Hepatocyte (in vitro differentiated cells): Measurements from ENCODE around the gene SHROOM3. TPM values are rescaled to one million over a fixed set of nuclear protein-coding genes. Genes with fewer than 3 reads are reported as not detected.
A peak's percentile ranks its signal among the peaks of the same experiment; 100 is the strongest.

Source experiments
- DNase-seq: peaks from one replicate; pipeline ENCODE4 v3.0.0-alpha.2; 2016; ENCODE audit warnings: low spot score
- H2AFZ ChIP-seq: fragments of 200-600 bp; sonication (generic); 2 replicates; pipeline ENCODE4 v1.6.0; 2016; ENCODE audit warnings: antibody characterized with exemption, mild to moderate bottlenecking
- H3K27ac ChIP-seq: fragments of 200-600 bp; sonication (generic); 2 replicates; pipeline ENCODE4 v1.5.1; 2016; ENCODE audit warnings: mild to moderate bottlenecking
- H3K27me3 ChIP-seq: fragments of 200-600 bp; sonication (generic); 2 replicates; pipeline ENCODE4 v1.6.1; 2016
- H3K36me3 ChIP-seq: fragments of 200-600 bp; sonication (generic); replicated peaks from 2 replicates; pipeline ENCODE4 v1.5.1; 2016; ENCODE audit warnings: low read depth; ENCODE audit not compliant: insufficient read depth
- H3K4me1 ChIP-seq: fragments of 200-600 bp; sonication (generic); 2 replicates; pipeline ENCODE4 v1.5.1; 2016; ENCODE audit warnings: mild to moderate bottlenecking, moderate library complexity; ENCODE audit not compliant: insufficient read depth
- H3K4me2 ChIP-seq: fragments of 200-600 bp; sonication (generic); 2 replicates; pipeline ENCODE4 v1.6.0; 2016
- H3K4me3 ChIP-seq: fragments of 200-600 bp; sonication (generic); 2 replicates; pipeline ENCODE4 v1.5.1; 2016; ENCODE audit warnings: mild to moderate bottlenecking
- H3K79me2 ChIP-seq: fragments of 200-600 bp; sonication (generic); 2 replicates; pipeline ENCODE4 v1.6.0; 2017; ENCODE audit warnings: mild to moderate bottlenecking
- H3K9me2 ChIP-seq: fragments of 200-600 bp; sonication (generic); replicated peaks from 2 replicates; pipeline ENCODE4 v1.6.0; 2017; ENCODE audit warnings: mild to moderate bottlenecking; ENCODE audit not compliant: insufficient read depth
- H3K9me3 ChIP-seq: fragments of 200-600 bp; sonication (generic); 2 replicates; pipeline ENCODE4 v1.5.1; 2016; ENCODE audit warnings: low read depth, mild to moderate bottlenecking
- H4K20me1 ChIP-seq: fragments of 200-600 bp; sonication (generic); 2 replicates; pipeline ENCODE4 v1.6.0; 2016; ENCODE audit warnings: mild to moderate bottlenecking; ENCODE audit not compliant: insufficient read depth, poor library complexity, severe bottlenecking
- EZH2 ChIP-seq: fragments of 200-600 bp; sonication (generic); IDR thresholded peaks from 2 replicates; pipeline ENCODE4 v1.6.1; 2016; ENCODE audit warnings: antibody characterized with exemption, mild to moderate bottlenecking, borderline replicate concordance
- EZH2phosphoT487 ChIP-seq: fragments of 200-600 bp; sonication (generic); IDR thresholded peaks from one replicate; pipeline ENCODE4 v1.6.1; 2018; ENCODE audit warnings: antibody characterized with exemption, mild to moderate bottlenecking, low read depth, moderate library complexity; ENCODE audit not compliant: unreplicated experiment, severe bottlenecking
- WGBS: methylation state at CpG from one replicate; pipeline ENCODE4 v1.1.6; 2016; ENCODE audit warnings: low lambda C conversion rate; ENCODE audit errors: missing lambda C conversion rate; 5-methylcytosine and 5-hydroxymethylcytosine counted together
- polyA plus RNA-seq: library from polyadenylated mRNA; unstranded; fragments of >200 nt; fragmentation: Nextera tagmentation; extraction: Ambion mirVana; gene quantifications from 2 replicates; pipeline ENCODE4 v1.2.1, GENCODE V29; 2016
- total RNA-seq: library from RNA; depleted of rRNA; stranded (reverse); fragments of >200 nt; gene quantifications from 2 replicates; pipeline ENCODE4 v1.2.3, GENCODE V29; 2014
- TF ChIP-seq, protein P1 (sequence below): fragments of 200-600 bp; sonication (generic); IDR thresholded peaks from 2 replicates; pipeline ENCODE4 v1.5.1; 2016; ENCODE audit warnings: antibody characterized with exemption, mild to moderate bottlenecking; ENCODE audit not compliant: poor library complexity

Gene SHROOM3
- total and polyA plus RNA-seq, 2 experiments from 2014 or later: 35.0 to 63.1 TPM

DNA sequence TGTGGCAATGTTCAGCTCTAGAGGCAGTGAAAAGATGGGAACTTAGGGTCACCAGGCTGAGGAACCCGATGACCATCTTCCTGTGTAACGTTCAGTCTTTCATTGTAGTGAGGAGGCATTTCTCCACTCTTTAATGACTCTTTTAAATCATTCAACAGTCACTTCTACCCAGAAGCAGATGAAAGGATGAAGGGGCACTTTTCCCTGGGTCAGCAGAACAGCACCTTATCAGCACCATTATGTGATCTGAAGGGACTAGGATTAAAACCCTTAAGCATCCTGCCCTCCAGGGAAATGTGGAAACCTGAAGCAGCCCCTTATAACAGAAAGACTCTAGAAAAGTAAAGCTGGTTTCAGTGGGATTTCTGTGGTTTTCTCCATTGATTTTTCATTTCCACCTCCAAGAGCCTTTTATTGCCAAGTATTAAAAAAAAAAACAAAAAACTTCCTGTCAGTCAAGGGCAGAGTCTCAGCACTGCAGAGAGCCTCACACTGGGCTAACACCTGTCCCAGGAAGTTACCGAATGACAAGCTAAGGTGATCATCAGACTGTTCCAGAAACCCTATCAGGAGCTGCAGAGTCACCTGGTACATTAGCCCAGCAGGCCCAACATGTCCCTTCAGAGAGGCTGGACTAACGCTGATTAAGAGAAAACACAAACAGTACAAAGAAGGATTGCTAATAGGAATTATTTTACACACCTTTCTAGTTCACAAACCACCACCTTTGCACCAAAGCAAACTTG, 185.9 kb downstream of the SHROOM3 start:
- Histone ChIP-seq H3K27ac (peak overlapping the region; percentile 81), H3K36me3 (no peaks in the 10 kb centered on the region), H3K9me3 (no peaks in the 10 kb centered on the region), H3K4me2 (no peak overlapping the region), H3K4me3 (no peak overlapping the region), H3K27me3 (no peaks in the 10 kb centered on the region), H3K4me1 (peaks cover 31% of the 10 kb centered on the region), H3K79me2 (peaks cover 39% of the 10 kb centered on the region), H4K20me1 (no peaks in the 10 kb centered on the region), H3K9me2 (no peaks in the 10 kb centered on the region), H2AFZ (no peak overlapping the region)
- peak; percentile 24 for DNase-seq
- TF ChIP-seq EZH2 (no peak), EZH2phosphoT487 (no peak)
- TF ChIP-seq, protein P1, sequence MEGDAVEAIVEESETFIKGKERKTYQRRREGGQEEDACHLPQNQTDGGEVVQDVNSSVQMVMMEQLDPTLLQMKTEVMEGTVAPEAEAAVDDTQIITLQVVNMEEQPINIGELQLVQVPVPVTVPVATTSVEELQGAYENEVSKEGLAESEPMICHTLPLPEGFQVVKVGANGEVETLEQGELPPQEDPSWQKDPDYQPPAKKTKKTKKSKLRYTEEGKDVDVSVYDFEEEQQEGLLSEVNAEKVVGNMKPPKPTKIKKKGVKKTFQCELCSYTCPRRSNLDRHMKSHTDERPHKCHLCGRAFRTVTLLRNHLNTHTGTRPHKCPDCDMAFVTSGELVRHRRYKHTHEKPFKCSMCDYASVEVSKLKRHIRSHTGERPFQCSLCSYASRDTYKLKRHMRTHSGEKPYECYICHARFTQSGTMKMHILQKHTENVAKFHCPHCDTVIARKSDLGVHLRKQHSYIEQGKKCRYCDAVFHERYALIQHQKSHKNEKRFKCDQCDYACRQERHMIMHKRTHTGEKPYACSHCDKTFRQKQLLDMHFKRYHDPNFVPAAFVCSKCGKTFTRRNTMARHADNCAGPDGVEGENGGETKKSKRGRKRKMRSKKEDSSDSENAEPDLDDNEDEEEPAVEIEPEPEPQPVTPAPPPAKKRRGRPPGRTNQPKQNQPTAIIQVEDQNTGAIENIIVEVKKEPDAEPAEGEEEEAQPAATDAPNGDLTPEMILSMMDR: no peak
- 58% methylated on average over 4 of the region's 4 CpGs for WGBS

DNA sequence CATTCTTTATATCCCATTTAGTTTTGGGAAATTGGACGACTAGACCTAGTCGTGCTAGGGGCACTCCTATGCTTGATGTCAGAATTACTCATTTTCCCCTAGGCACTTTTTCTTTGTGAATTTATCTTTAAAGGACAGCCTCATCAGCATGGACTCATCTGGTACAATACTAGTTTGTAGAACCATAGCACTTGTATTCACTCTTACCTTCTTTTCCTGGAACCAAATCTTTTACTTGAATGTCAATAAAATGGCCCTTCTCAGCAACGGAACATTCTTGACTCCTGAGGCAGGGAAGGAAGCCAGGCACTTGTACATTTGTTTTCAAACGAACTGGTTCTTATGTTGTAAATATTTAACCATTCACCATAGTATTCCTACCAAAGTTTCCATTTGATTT, 187.1 kb downstream of the SHROOM3 start:
- Histone ChIP-seq H3K4me1 (peaks cover 31% of the 10 kb centered on the region), H3K9me2 (no peaks in the 10 kb centered on the region), H2AFZ (no peak overlapping the region), H3K36me3 (no peaks in the 10 kb centered on the region), H3K9me3 (no peaks in the 10 kb centered on the region), H3K79me2 (peaks cover 41% of the 10 kb centered on the region), H3K4me2 (peak overlapping the region; percentile 67), H4K20me1 (no peaks in the 10 kb centered on the region), H3K4me3 (no peak overlapping the region), H3K27me3 (no peaks in the 10 kb centered on the region), H3K27ac (peak overlapping the region; percentile 81)
- no peak for TF ChIP-seq EZH2phosphoT487
- TF ChIP-seq, protein P1: no peak
- TF ChIP-seq EZH2: no peak
- DNase-seq: no peak
- WGBS: 43% methylated on average over 4 of the region's 4 CpGs

DNA sequence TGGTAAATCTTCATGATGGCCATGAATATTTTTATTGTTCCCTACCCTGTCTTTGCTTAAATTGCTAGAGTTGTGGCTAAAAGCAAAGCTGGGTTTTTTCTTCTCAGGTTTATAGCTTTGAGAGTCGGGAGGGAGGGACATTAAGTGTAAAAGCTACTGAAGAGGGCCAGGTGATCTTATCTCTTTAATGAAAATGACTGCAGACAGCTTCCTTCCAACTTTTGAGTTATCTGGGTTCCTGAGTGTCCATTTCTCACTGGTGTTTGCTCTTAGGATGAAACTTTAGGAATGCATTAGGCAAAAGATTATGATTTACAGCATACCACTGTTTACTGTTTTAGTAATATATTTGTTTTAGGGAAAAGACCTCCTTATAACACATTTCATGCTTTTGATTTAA, 187.7 kb downstream of the SHROOM3 start:
- H3K4me2 ChIP-seq: peak overlapping the region; percentile 67
- H3K27ac ChIP-seq: peak overlapping the region; percentile 81
- H3K79me2 ChIP-seq: peaks cover 44% of the 10 kb centered on the region
- H3K36me3 ChIP-seq: no peaks in the 10 kb centered on the region
- no peak overlapping the region for H2AFZ ChIP-seq
- no peaks in the 10 kb centered on the region for H3K9me2 ChIP-seq
- 0% methylated on average over 1 of the region's 1 CpG for WGBS
- no peak overlapping the region for H3K4me3 ChIP-seq
- no peaks in the 10 kb centered on the region for H3K27me3 ChIP-seq
- TF ChIP-seq EZH2 (no peak), EZH2phosphoT487 (no peak)
- TF ChIP-seq, protein P1: no peak
- DNase-seq: no peak
- H3K4me1 ChIP-seq: peaks cover 31% of the 10 kb centered on the region
- no peaks in the 10 kb centered on the region for H4K20me1 ChIP-seq
- no peaks in the 10 kb centered on the region for H3K9me3 ChIP-seq
